NCI-H460 (cell line): ENCODE results near the gene SPHK1. TPM values are rescaled to one million over a fixed set of nuclear protein-coding genes. Genes with fewer than 3 reads are reported as not detected.

ENCODE experiments used
- DNase-seq: peaks from one replicate; pipeline ENCODE4 v3.0.0-alpha.2; 2016; ENCODE audit warnings: low read depth; ENCODE audit errors: extremely low read depth
- small RNA-seq, 2 experiments: library from RNA; depleted of rRNA; stranded (forward); fragments of <200 nt; gene quantifications; one replicate each; pipeline ENCODE3, GENCODE V24; 2014
- total RNA-seq: library from RNA; depleted of rRNA; stranded (reverse); fragments of >200 nt; shearing (Covaris generic); gene quantifications from 2 replicates; pipeline ENCODE4 v1.2.3, GENCODE V29; 2014; rRNA removed

Gene SPHK1
- total RNA-seq, 1 experiment from 2014 or later, result 9.6 TPM

- DNase-seq, result no peak
These were observed 47.1 kb downstream of the SPHK1 start for GRCh38 chr17:76431509-76431908.

- DNase-seq, result no peak
These were observed 47.6 kb downstream of the SPHK1 start for GRCh38 chr17:76432004-76432403.

- no peak for DNase-seq
These were observed 48.4 kb downstream of the SPHK1 start for GRCh38 chr17:76432712-76433336.

DNA sequence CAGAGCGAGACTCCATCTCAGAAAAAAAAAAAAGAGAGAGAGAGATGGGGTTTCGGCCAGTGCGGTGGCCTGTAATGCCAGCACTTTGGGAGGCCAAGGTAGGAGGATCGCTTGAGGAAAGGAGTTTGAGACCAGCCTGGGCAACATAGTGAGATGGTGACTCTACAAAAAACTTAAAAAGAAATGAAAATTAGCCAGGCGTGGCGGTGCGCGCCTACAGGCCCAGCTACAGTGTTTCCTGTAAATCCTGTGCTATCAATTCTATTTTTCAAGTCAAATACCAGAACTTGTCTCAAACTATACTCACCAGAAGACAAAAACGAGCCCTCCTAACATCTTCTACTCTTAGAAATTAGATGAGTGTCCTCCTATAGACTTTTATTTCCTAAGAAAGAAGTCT, 49.3 kb downstream of the SPHK1 start:
- DNase-seq, result no peak

- DNase-seq, result no peak
These were observed 50.5 kb downstream of the SPHK1 start for GRCh38 chr17:76434870-76435269.

- DNase-seq, result no peak
These were observed 51.3 kb downstream of the SPHK1 start for GRCh38 chr17:76435751-76436150.

Small RNA genes lying within 50 kb of the gene (small RNA-seq; reads per million reads assigned to genes)
- gene RNU6-24P, result 0 reads per million in 2 experiments

Other genes starting within 250 kb of the SPHK1 start
- gene FOXJ1, start 243.4 kb upstream of the SPHK1 start, total RNA-seq, result not detected in 2 replicates
- 1.3 and 1.9 TPM in 2 replicates for gene RNF157, start 144.1 kb upstream of the SPHK1 start, total RNA-seq
- gene UBALD2, start 119.3 kb upstream of the SPHK1 start, total RNA-seq, result 11.5 and 12.2 TPM in 2 replicates
- 0.23 and 0.67 TPM in 2 replicates for gene QRICH2, start 76.3 kb upstream of the SPHK1 start, total RNA-seq
- gene PRPSAP1, start 30.7 kb upstream of the SPHK1 start, total RNA-seq, result 41.0 and 44.8 TPM in 2 replicates
- 15.8 and 21.0 TPM in 2 replicates for gene UBE2O, start 68.5 kb downstream of the SPHK1 start, total RNA-seq
- gene AANAT, start 83.0 kb downstream of the SPHK1 start, total RNA-seq, result not detected in 2 replicates
- 21.5 and 28.1 TPM in 2 replicates for gene RHBDF2, start 116.8 kb downstream of the SPHK1 start, total RNA-seq
- gene CYGB, start 153.1 kb downstream of the SPHK1 start, total RNA-seq, result 2.8 TPM in 2 replicates
- not detected in 2 replicates for gene PRCD, start 155.4 kb downstream of the SPHK1 start, total RNA-seq
- gene ST6GALNAC2, start 201.3 kb downstream of the SPHK1 start, total RNA-seq, result 1.4 and 3.1 TPM in 2 replicates